Gastroesophageal sphincter (tissue), 3 donors: ENCODE results near the gene SCAF1.

Experiments
- CTCF ChIP-seq, 4 experiments: fragments of 200-600 bp in 2 of 4; fragments of 450-650 bp in 2 of 4; sonication (generic) in 1 of 4; IDR thresholded peaks; one replicate each; pipeline ENCODE4 v1.5.1; 2017 to 2019; ENCODE audit warnings: antibody characterized with exemption in 4 of 4, mild to moderate bottlenecking in 2 of 4, moderate library complexity in 2 of 4
- EP300 ChIP-seq: sonication (generic); formaldehyde crosslinking; IDR thresholded peaks from one replicate; pipeline ENCODE4 v1.6.1; 2017; ENCODE audit warnings: antibody characterized with exemption, mild to moderate bottlenecking

GRCh38 chr19:49669516-49669915 lies 27.5 kb downstream of the SCAF1 start:
- TF ChIP-seq EP300 (no peak), CTCF (IDR thresholded peaks at IDR 0.05) (no peak)
